HG03280 (cell line): ENCODE results near the gene EEFSEC.

Source experiments
- ATAC-seq: cut with Tn5 transposase; IDR thresholded peaks from one replicate; pipeline ENCODE4 v1.9.1; 2021; ENCODE audit warnings: mild to moderate bottlenecking, moderate library complexity; ENCODE audit not compliant: unreplicated experiment

The EEFSEC gene

DNA sequence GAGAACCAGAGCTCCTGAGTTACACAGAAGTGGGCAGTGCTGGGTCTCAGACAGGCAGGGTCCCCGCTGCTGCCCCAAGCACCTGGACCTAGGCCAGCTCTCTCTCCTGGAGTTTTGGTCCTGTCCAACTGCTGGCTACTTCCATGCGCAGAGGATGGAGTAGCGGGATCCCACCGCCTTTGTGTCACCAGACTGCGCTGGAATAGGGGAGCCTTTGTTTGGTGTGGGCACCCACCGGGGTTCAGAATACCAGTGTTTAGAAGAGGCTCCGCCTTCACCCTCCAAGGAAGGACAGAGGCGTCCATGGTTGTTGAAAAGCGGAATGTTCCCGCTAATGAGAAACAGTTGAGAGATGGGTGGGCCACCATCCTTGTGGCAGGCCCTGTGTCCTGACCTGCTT, 159.0 kb downstream of the EEFSEC start:
- no peak for ATAC-seq

DNA sequence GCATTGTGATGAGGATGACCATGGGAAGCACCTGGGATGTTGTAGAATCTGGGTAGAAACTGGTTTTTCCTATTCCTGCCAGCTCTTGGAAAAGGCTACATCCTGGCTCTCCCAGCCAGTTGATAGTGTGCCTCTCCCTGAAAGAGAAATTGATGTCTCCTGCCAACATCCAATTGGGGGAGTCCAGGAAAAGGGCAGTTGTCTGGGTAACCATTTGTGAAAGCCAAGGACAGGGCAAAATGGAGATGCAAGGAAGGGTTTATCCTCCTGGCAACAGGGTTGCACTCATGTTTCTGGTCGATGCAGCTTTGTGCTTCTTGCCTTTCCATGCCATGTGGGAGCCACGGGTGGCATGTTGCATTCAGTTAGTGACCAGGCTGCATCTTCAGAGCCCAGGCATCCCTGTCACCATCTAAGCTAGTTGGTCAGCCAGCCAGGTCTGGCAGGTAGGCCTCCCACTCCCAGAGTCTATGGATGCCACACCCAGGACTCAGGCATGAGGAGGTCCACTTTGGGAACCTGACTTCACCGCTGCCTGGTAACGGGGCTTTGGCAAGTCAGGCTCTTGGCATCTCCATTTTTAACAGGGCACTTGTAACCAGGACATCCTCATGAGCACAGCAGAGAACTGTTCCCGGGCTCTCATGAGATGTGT, 159.9 kb downstream of the EEFSEC start:
- ATAC-seq = no peak

DNA sequence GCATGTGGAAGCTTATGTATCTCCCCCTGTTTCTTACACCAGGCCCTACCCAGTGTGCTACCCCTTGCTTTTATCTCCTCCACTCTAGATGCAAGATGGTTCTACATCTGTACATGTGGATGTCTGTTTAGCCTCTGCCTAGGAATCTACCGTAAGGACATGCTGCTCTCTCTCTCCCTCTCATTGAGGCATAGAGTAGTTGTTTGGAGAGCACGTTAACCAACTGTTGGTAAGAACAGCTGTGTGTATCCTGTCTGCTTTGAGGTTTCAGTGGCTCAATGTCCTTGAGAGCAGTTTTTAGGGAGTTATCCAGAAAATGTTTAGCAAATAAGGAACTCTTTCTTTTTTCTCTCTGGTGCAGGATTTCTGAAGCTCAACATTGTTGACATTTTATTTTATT, 160.7 kb downstream of the EEFSEC start:
- ATAC-seq = no peak

DNA sequence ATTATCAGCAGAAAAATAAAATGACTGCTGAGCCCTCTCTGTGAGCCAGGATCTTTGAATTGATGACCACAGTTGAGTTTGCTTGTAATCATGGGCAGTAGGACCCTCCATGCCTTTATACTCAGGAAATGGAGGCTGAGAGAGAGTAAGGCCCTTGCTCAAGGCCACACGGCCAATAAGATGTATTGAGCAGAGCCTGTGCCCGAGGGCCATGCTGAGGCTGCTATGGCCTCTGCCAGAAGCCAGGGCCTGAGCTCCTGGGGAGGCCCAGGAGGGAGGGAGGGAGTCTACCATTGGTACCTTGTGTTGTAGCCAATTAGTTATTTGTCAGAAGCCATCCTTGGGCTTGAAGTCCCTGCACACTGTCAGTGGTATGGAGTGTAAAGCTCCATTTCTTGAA, 162.0 kb downstream of the EEFSEC start:
- ATAC-seq = no peak

DNA sequence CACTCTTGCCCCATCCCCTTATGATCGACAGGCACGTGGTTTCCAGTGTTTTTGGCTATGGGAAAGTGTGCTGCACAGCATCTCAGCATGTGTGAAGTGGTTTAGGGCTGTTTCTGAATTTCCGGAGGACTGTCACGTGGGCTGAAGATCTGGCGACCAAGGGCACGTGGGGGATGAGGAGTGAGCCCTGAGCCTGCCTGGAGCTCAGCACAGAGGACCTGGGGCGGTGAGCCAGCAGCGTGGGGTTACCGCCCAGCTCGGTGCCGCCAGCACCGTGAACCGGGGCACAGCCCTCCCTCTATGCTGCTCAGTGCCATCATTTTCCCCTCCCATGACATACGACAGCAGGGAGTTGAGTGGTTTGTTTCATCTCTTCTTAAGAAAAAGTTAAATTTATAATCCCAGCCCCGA, 163.2 kb downstream of the EEFSEC start:
- no peak for ATAC-seq

DNA sequence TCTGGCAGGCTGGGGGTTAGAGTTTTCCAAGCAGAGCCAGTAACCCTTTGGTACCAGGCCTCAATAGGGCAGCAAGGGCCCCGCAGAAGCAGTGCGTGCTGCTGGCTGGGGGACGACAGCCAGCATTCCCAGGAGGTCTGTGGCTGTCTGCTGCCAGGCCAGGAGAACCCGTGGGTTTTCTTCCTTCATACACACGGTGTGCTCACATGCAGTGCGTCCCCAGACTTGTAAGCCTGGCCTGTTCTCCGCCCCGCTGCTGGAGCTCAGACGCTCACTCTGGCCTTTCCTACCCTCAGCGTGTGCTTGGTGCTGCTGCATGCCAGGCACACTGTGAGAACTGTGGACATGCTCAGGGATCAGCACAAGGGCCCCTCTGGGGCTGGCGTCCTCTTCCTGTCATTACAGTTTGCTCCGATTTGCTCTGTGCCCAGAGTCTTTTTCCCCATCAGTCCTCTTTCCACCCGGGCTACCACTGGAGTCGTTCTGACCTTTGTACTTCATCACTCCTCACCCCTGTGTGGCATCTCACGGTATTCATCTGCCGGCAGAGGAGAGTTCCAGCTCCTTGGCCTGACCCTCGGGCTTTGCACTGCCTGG, 163.9 kb downstream of the EEFSEC start:
- ATAC-seq = no peak

DNA sequence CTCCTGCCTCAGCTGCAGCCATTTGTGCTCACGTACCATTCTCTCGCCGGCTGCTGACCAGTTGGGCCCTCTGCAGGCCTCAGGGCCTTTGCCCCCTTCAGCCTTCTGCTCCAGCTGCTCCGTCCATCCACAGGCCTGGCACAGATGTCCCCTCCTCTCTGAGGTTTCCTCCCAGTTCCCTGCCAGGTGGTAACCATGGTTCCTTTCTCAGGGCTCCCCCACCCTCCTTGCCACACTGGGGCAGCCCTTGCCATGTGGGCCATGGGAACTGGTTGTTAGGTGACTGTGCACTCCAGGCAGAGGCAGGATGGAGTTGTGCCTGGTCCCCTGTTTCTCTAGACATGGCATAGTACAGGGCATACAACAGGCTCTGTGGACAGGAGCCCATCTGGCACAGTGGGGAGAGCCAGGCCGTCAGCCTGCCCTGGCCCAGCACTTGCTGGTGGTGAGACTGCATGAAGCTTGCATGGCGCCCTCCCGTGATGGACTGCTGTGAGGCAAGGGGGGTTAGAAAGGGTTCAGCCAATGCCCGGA, 164.5 kb downstream of the EEFSEC start:
- ATAC-seq = no peak

DNA sequence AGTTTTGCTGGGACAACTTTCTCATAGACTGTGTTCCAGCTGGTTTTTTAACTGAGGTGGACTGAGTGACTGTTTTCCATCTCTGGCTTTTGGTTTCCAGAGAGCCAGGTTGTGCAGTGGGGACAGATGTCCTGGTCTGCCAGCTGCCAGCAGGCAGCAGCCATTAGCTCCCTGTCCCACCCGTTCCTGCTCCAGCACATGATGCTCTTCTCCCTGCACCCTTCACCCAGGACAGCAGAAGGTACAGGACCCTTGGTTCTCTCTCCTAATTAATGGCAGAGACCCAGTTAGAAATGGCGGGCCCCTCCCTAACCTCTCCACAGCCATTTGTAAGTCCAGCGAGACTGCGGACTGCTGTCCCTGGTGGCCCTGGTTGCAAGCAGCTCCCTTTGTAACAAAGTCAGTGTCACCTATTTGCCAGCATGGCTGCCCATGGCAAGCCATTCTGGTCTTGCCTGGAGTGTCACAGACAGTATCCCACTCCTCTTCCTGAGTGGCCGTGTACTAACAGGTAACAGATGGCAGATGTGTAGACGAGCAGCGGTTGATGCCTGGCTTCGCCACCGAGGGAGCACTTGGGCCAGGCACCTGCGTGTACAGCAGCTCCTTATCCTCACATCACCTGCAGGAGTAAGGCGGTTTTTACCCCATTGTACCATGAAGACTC, 165.1 kb downstream of the EEFSEC start:
- ATAC-seq = no peak

DNA sequence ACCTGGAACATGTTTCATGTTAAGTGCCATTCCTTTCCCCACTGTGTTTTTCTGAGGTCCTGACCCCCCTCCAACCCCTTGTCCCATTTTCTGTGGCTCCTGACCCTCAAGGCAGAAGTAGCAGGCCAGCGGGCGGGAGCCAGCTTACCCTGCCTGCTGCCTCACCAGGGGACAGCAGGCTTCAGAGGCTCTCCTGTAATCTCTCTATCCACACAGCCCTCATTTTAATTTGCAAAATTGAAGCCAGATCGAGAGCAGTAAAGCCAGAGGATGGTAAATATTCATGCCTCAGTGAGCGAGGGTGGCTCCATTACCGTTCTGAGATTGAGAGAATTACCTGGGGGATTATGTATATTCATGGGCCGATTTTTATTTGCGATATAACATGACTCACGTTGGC, 165.8 kb downstream of the EEFSEC start:
- ATAC-seq = no peak

DNA sequence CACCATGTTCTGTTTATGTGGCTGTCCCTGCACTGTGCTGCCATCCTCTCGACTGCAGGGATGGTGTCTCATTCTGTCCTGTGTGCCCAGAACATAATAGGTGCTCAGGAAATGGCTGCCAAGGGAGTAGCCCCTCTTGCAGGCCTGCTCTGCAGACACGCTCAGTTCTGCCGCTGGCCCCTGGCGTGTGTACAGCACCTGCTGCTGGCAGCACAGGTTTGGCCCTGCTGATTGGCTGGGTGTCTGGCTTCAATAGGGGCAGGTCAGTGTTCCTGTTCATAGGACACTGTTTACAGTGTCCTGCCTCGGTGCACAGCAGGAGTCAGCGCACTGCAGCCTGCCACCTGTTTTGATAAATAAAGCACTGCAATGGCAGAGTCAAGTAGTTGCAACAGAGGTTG, 166.5 kb downstream of the EEFSEC start:
- ATAC-seq = no peak

DNA sequence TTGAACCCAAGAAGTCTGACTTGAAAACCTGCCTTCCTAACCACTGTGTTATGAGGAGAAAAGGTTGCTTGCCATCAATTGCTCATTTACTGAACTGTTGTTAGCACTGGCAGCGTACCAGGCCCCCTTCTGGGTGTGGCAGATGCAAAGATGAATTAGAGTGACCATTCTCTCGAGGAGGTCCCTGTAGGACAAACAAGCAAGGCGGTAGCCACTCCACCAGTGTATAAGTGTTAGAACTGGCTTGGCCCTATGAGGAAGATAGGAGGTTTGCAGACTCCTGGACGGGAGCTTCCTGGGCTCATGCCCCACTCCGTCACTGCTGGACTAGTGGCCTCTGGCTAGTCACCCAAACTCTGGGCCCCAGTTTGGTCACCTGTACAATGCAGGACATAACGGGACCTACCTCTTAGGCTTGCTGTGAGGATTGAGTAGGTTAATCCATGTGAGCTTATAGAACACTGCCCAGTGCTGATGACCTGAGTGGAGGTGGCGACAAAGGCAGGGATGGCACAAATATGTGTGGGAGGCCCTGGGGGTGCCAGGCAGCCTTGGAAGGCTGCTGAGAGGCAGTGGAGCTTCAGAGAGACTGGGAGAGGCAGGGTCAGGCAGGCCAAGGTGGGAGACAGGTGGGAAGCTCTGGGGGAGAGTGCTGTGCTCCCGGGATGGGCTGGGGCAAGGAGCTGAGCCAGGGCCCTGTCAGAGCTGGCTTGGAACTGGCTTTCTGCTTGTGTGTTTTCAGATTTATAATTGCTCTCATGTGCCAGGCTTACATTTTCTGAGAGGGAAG, 167.5 kb downstream of the EEFSEC start:
- ATAC-seq = no peak

DNA sequence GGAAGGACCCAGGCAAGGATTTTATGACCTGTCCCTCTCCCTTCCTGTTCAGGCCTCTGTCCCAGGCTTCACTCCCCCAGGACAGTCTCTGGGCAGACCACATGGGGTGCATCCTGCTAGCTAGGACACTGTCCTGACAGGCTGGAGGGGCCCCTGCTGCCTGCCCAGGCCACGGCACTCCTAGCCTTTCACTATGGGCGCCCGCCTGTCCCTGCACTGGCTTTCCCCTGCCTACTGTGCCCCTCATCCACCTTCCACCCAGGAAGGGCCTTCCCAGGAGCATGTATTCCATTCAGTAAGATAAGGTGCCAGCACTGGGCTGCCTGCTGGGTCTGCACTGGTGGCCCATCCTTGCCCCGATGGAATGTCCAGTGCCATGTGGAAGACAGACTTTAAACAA, 168.1 kb downstream of the EEFSEC start:
- ATAC-seq = no peak

DNA sequence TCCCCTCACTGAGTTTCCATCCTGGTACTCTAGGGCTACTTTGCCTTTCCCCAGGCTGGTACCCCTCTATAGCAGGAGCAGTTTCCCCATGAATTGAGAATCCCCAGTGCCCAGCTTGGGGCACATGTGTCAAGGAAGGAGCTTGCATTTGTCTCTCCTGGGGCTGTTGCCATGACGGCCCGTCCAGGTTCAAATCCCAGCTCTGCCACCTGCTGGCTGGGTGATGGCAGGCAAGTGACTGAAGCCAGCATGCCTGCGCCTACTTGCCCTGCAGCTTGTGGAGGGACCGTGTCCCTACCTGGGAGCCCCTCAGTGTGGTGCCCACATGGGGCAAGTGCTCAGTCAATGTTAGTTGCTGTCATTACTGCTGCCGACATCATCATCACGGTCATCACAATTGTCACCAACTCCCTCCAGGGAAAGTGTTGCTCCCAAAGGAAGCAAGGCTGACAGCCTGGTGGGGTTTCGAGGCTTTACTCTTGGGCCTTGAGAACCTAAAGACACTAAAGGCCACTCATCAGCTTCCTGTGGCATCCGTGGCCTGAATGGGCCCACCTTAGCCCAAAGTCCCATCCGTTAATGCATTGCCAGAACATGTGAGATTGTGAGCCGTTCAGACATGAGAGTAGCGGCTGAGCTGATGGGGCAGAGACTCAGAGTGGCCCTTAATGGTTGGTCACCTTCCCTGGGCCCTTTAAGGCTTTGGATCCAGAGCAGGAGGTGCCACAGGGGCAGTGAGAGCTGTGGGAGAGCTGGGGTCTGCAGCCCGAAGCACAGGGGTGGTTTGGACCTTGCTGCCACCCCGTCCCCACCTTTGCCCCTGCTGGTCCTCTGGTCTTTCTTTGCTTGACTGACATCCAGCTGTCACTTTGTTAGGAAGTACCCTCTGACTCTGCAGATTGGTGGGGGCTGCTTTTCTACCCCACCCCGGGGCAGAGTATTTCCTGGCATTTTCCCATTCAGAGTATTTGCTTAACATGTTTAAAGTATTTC, 169.0 kb downstream of the EEFSEC start:
- ATAC-seq = no peak

DNA sequence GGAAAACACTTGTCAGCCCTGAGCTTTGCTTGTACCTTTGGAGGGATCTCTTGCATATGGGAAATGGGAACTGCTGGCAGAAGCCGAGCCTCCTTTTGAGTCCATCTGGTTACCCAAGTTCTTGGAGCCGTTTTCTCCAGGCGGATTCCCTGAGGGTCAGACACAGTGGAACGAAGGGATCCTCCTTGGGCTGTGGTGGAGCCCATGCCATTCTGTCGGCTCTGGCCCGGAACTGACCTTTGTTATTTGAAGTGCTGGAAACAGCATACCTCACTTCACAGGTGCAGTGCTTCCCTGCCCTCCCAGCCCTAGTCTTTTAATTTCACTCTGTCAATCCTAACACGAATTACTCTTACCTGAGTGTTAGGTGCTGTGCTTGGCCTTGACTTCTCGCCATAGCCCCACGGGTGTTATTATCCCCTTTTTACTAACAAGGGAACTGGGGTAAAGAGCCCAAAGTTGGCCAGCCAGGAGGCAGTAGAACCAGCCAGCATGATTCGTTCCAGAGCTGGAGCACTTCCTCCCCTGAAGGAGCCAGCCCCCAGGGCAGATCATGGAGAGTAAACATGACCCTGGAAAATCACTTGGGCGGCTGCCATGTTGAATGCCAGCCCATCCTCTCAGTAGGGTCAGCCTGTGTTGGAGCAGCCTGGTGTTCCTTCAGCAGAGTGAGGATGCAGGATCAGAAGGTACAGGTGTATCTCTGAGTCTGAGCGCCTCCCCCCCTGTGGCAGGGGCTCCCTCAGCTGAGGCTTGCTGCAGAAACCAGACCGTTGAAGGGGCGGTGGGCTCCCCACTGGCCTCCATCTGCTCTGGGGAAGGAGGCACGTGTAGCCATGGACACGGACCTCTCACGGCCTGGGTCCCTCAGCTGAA, 170.2 kb downstream of the EEFSEC start:
- ATAC-seq = no peak

DNA sequence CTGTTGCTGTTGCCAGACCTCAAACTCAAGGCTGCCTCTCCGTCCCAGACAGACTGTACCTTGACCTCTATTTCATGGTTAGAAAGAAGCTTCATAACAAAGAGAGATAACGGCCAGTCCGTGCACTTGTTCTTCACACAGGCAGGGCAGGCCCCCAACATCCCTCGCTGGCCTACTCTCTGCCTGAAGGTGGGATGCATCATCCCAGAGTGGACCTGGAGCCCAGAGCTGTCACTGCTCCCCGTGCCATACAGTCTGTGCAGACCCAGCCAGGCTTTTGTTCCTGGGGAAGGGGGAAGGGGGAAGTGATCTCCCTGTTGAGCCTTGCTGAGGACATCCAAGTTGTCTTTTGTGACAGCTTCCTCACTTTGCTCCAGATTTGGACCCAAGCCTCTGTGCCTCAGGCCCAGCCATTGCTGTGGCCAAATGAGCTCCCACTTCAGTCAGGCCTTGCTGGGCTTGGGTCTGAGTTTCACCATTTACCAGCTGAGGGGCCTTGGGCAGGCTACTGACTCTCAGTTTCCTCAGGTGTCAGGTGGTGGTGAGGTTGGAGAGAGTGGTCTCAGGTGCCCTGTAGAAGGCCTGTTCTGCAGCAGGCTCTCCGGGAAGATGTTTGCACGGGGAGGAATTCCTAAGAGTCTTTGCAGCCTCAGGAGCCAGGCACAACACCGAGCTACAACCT, 171.8 kb downstream of the EEFSEC start:
- no peak for ATAC-seq

DNA sequence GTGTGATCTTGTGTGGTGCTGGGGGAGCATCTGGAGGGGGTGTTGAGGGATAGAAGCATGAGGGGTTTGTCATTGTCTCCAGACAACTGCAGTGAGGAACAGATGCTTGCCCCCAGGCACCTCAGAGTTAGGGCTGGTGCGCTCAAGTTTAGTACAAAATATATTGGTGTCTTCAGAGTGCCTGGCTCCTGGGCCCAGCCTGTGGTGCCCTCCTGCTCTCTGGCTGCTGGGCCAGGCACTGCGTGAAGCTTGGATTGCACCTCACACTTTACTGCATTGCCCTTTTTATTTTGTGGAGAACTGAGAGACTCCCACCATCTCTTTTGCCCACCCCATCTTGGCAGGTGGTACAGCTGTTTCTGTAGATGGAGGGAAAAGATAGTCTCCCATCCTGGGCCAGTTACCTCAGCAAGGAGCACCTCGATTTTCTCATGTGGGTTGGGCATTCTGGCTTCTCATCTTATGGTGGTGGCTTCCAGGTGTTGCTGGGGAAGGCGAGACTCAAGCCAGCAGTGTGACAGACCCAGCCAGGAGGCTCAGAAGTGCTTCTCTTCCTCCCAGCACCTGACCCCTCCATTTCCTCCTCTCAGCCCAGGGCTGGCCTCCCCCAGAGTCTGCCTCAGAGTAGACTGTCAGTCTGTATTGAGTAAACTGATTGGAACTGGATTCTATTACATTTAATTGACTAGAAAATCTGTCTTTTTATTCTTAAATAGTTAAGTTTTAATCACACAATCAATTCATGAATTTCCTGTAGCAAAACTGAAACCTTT, 173.0 kb downstream of the EEFSEC start:
- ATAC-seq = no peak

DNA sequence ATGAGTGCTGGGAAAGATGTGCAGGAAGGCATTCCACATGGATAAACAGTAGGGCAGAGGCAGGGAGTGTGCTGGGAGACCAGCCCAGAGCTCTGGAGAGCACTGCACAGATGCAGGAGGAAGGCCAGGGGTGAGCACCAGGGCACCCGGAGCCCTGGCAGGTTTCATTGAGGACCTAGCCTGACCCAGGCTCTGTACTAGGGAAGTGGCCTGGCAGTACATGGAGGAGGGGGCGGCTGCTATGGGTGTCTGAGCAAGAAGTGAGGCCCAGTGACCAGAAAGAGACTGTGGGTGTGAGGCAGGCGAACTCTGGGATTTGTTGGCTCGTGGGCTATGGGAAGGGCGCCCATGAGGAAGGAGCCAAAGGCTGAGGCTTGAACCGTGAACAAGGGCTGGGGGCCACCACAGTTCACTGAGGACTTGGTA, 174.3 kb downstream of the EEFSEC start:
- no peak for ATAC-seq
